GM21717 (cell line): ENCODE data around the gene IL3RA.
"Not testable (repeated sequence)": the region's sequence is repeated elsewhere in the genome, so short reads cannot be mapped to it uniquely, and the experiment has no call there.

ENCODE experiments used
- ATAC-seq: cut with Tn5 transposase; IDR thresholded peaks from one replicate; pipeline ENCODE4 v1.9.1; 2021; ENCODE audit warnings: mild to moderate bottlenecking, moderate library complexity; ENCODE audit not compliant: unreplicated experiment

IL3RA gene

GRCh38 chrX:1327651-1328304 is 8.8 kb upstream of the IL3RA start:
- ATAC-seq: peak; percentile 41

DNA sequence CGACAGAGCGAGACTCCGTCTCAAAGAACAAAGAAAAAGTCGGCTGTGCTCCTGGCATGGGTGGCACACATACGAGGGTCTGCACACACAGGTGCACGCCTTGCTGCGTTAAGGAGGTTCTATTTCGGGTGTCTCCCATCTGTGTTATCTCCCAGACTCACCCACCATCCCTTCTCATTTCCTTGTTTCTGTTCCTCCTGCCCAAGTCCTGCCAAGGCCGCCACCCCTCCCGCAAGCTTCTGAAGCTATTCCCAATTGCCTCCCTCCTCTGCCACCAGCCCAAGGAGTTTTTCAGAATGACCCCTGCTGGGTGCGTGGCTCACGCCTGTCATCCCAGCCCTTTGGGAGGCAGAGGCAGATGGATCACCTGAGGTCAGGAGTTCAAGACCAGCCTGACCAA is 6.0 kb upstream of the IL3RA start:
- ATAC-seq: no peak

DNA sequence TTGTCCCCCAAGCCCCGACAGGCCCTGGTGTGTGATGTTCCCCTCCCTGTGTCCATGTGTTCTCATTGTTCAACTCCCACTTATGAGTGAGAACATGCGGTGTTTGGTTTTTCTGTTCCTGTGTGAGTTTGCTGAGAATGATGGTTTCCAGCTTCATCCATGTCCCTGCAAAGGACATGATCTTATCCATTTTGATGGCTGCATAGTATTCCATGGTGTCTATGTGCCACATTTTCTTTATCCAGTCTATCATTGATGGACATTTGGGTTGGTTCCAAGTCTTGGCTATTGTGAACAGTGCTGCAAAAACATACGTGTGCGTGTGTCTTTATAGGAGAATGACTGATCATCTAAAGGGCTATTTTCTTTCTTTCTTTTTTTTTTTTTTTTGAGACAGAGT is 4.2 kb upstream of the IL3RA start:
- ATAC-seq: not testable (repeated sequence)

DNA sequence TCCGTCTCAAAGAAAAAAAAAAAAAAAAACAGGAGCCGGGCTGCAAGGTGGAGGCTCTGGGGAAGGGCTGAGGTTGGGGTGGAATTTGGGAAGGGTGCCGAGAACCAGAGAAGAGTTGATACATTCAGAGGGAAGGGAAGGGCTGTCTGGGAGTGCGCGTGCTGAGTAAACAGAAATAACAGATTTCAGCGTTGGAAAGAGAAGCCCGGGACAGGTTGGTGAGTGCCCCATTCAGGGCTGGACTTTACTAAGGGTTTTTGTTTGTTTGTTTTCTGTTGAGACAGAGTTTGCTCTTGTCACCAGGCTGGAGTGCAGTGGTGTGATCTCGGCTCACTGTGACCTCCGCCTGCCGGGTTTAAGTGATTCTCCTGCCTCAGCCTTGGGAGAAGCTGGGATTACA is 1.7 kb upstream of the IL3RA start:
- no peak for ATAC-seq

DNA sequence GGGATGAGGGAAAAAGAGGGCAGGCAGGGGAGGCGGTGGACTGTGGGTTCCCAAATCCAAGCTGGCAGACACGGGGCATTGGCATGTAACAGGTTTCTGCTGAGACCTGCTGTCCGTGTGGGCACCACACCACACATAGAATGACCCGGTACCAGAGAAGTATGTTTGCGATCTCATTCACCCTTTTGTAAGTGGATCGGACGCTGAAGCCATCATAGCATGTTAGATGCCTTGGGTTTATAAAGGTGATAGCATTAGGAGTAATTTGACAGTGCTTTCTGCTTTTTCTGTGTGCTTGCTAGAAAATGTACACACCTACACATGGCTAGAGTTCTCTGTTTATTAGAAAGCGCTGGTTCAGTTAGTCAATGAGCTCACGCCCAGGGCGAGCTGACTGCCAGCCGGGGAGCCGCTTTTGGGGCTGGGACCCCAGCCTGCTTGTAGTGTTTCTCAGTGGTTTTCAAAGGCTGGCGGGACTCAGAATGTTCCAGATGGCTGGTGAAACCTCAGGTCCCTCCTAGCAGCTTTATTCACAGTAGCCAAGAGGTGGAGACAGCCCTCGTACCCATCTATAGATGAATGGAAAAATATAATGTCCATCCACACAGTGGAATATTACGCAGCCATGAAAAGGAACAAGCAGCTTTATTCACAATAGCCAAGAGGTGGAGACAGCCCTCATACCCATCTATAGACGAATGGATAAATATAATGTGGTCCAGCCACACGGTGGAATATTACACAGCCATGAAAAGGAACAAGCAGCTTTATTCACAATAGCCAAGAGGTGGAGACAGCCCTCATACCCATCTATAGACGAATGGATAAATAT is 579 bp downstream of the IL3RA start:
- peak; percentile 29 for ATAC-seq

DNA sequence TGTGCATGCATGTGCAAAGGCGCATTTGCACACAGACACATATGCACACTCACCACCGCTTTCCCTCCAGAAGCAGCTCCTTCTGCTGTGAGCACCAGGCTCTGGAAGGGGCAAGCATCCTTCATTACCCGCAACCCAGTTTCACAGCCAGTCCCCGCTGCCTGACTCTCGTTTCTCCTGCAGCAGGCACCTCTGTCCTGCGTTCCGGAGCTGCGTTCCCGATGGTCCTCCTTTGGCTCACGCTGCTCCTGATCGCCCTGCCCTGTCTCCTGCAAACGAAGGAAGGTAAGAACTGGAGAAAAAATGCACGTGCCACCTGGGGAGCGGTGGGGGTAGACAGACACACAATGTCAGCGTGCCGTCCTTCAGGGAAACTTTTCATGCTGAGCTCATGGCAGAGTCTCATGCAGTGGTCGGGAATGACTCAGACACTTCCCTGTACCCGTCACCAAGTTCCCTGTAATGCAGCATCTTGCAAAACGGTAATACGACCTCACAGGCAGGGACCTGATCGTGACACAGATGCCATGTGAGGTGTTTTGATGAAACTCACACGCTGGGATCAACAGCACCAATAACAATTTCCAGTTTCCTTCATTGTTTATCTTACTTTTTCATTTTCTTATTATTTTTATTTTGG is 5.1 kb downstream of the IL3RA start:
- ATAC-seq: no peak

DNA sequence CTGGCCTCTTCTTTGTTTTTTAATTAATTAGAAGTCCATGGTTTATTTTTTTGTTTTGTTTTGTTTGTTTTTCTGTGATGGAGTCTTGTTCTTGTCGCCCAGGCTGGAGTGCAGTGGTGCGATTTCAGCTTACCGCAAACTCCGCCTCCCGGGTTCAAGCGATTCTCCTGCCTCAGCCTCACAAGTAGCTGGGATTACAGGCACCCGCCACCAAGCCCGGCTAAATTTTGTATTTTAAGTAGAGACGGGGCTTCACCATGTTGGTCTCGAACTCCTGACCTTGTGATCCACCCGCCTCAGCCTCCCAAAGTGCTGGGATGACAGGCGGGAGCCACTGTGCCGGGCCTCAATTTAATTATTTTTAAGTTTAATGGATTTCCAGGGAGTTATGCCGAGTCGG is 13.0 kb downstream of the IL3RA start:
- not testable (repeated sequence) for ATAC-seq

DNA sequence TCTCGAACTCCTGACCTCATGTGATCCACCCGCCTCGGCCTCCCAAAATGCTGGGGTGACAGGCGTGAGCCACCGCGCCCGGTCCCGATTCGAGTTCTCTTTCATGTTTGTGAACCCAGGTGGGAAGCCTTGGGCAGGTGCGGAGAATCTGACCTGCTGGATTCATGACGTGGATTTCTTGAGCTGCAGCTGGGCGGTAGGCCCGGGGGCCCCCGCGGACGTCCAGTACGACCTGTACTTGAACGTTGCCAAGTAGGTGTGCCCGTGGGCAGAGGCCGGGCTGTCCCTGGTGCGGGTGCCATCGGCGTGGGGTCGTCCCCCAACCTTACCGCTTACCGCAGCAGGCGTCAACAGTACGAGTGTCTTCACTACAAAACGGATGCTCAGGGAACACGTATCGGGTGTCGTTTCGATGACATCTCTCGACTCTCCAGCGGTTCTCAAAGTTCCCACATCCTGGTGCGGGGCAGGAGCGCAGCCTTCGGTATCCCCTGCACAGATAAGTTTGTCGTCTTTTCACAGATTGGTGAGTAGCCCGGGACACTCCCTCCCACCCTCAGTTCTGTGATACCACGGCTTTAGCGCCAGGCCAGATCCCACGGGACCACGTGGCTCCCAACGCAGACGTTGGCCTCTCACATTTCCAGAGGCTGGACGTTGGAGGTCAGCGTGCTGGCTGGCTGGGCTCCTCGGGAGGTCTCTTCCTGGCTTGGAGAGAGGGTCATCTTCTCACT is 15.6 kb downstream of the IL3RA start:
- ATAC-seq: no peak

DNA sequence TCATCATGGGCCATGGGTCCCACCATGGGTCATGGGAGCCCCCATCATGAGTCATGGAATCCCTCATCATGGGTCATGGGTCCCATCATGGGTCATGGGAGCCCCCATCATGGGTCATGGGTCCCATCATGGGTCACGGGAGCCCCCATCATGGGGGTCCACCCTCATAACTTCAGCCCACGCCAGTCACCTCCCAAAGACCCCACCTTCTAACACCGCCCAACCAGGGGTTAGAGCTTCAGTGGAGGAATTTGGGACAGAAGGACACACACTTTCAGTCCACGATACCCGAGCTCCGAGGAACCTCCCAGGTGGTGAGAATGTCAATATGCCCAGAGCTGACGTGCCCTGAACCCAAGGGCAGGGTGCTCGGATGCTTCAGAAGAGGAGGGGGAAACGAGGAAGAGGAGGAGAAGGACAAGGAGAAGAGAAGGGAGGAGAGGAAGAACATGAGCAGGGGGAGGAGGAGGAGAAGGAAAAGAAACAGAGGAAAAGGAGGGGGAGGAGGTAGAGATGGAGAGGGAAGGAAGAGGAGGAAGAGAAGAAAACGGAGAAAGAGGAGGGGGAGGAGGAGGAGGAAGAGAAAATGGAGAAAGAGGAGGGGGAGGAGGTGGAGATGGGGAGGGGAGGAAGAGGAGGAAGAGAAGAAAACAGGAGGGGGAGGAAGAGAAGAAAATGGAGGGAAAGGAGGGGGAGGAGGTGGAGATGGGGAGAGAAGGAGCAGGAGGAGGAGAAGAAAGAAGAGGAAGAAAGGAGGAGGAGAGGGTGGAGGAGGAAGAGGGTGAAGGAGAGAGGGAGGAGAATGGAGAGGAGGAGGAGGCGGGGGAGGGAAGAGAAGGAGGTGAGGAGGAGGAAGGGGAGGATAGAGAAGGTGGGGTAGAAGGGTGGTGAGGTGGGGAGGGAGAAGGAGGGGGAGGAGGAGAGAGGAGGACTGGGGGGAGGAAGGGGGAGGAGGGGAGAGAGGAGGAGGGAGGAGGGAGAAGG is 17.7 kb downstream of the IL3RA start:
- ATAC-seq: no peak

DNA sequence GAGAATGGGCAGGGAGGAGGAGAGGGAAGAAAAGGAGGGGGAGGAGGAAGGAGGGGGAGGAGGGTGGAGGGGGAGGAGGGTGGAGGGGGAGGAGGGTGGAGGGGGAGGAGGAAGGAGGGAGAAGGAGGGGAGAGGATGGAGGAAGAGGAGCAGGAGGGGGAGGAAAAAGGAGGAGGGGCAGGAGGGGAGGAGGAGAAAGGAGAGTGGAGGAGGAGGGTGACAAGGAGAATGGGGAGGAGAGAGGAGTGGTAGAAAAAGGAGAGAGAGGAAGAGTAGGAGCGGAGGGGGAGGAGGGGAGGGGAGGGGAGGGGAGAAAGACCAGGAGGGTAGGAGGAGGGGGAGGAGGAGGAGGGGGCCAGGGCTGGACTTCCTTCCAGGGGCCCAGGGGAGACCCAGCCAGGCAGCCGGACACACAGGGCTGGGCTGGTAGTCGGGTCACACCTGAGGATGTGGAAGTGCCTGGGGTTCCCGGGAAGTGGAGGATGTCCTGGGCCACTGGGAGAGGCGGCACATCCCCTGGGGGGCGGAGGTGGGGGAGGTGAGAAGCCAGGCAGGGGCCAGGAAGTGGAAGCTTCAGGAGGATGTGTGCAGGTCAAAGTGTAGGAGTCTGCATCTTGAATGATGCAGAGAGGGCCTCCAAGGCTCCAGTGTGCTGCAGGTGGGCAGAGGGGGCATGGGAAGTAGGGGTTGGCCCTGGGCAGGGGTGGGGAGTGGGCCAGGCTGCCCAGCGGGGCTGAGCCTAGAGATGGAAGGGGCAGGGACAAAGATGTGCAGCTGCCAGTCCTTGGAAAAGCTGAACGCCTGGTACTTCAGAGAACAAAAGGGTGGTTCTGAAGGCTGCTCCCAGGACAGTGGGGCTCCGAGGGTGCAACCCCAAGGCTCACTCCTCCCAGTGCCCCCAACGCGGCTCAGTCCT is 18.8 kb downstream of the IL3RA start:
- no peak for ATAC-seq

- ATAC-seq: no peak
Measured at GRCh38 chrX:1357993-1358392, 21.4 kb downstream of the IL3RA start.

GRCh38 chrX:1358793-1359476 is 22.4 kb downstream of the IL3RA start:
- no peak for ATAC-seq

GRCh38 chrX:1359477-1359873 is 22.9 kb downstream of the IL3RA start:
- ATAC-seq: no peak

DNA sequence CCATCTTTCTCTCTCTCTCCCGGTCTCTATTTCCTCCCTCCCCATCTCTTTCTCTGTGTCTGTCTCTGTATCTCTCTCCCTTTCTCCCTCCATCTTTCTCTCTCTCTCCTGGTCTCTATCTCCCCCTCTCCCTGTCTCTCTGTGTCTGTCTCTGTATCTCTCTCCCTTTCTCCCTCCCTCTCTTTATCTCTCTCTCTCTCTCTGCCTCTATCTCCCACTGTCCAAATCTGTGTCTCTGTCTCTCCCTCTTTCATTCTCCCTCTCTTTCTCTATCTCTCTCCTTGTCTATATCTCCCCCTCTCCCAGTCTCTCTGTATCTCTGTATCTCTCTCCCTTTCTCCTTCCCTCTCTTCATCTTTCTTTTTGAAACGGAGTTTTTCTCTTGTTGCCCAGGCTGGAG is 23.6 kb downstream of the IL3RA start:
- ATAC-seq: no peak

DNA sequence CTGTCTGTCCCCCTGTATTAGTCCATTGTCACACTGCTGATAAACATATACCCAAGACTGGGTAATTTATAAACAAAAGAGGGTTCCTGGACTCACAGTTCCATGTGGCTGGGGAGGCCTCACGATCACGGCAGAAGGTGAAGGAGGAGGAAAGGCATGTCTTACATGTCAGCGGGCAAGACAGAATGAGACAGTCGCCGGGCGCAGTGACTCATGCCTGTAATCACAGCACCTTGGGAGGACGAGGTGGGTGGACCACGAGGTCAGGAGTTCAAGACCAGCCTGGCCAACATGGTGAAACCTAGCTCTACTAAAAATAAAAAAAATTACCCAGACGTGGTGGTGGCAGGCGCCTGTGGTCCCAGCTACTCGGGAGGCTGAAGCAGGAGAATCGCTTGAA is 24.7 kb downstream of the IL3RA start:
- ATAC-seq: no peak

DNA sequence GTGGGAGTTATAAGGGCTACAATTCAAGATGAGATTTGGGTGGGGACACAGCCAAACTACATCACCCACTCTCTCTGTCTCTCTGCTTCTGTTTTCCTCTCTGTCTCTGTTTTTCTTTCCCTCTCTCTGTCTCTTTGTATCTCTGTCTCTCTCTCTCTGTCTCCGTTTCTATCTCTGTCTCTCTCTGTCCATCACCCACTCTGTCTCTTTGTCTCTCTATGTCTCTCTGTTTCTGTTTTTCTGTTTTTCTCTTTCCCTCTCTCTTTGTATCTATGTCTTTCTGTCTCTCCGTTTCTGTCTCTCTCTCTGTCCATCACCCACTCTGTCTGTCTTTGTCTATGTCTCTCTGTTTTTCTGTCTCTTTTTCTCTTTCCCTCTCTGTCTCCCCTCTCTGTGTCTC is 25.3 kb downstream of the IL3RA start:
- ATAC-seq: no peak

GRCh38 chrX:1366363-1366762 is 29.8 kb downstream of the IL3RA start:
- ATAC-seq: not testable (repeated sequence)

DNA sequence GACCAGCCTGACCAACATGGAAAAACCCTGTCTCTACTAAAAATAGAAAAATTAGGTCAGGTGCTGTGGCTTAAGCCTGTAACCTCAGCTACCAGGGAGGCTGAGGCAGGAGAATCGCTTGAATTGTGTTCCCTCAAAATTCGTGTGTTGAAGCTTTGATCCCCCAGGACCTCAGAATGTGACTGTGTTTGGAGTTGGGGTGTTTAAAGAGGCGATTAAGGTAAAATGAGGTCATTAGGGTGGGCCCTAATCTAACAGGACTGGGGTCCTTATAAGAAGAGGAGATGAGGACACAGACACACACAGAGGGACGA is 31.8 kb downstream of the IL3RA start:
- no peak for ATAC-seq

DNA sequence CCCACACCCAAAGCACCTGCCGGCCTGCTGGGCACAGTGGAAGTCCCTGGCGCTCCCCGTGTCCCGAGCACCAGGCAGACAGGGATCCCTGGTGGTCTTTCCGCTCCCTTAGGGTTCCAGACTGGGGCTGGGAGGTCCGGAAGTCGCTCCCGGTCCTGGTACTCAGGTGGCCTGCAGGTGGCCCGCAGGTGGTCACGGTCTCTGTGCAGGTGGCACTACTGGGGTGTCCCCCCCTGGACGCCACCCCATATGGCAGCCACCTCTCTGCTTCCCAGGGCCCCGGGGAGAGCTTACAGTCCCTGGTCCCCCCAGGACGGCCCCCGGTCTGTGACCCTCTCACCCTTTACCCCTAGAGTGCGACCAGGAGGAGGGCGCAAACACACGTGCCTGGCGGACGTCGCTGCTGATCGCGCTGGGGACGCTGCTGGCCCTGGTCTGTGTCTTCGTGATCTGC is 41.7 kb downstream of the IL3RA start:
- no peak for ATAC-seq
